ENCODE results near the gene KIF2A.

KIF2A gene

GRCh38 chr5:62327138-62328053 lies 21.4 kb downstream of the KIF2A start:
- H3K4me3 Mint-ChIP-seq = no peak overlapping the region
- H3K27ac Mint-ChIP-seq = peak overlapping the region; percentile 49
- H3K4me1 Mint-ChIP-seq (ENCODE audit: low read depth) = peaks cover 47% of the 10 kb centered on the region
- no peaks in the 10 kb centered on the region for H3K27me3 Mint-ChIP-seq (ENCODE audit: low read depth)
- H3K36me3 Mint-ChIP-seq (ENCODE audit: low read depth) = peaks cover 20% of the 10 kb centered on the region
- H3K9me3 Mint-ChIP-seq = no peaks in the 10 kb centered on the region

DNA sequence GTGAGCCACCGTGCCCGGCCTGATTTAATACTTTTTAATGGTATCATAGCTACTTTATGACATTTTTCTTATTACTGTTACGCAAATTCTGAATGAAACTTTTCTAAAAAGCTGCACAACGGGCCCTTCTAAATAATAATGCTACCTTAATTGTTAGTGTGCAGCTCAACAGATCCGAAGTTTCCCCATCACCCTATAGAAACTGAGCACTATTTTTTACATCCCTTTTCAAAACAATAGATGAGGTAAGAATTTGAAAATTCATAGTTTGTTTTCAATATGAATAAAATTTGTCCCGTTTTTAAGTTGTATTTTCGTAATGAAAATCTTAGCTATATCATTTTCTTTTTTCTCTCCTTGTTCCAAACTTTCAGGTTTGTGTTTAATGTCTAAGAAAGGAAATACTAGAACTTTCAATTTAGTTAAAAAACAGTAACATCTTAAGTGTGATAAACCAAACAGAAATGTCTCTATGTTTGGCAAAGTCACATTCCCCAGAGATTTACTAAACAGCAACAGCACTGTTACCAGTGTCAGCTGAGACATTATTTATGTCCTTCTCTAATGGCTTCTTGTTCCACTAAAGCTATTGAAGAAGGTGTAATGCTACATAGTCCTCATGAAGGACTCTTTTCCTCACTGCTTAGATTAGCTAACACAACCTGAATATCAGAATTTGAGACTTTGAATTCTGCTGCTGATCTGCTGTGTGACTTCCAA lies 22.9 kb downstream of the KIF2A start:
- H3K4me3 Mint-ChIP-seq = no peak overlapping the region
- no peaks in the 10 kb centered on the region for H3K9me3 Mint-ChIP-seq
- H3K4me1 Mint-ChIP-seq (ENCODE audit: low read depth) = peaks cover 55% of the 10 kb centered on the region
- H3K36me3 Mint-ChIP-seq (ENCODE audit: low read depth) = peaks cover 18% of the 10 kb centered on the region
- no peaks in the 10 kb centered on the region for H3K27me3 Mint-ChIP-seq (ENCODE audit: low read depth)
- no peak overlapping the region for H3K27ac Mint-ChIP-seq

DNA sequence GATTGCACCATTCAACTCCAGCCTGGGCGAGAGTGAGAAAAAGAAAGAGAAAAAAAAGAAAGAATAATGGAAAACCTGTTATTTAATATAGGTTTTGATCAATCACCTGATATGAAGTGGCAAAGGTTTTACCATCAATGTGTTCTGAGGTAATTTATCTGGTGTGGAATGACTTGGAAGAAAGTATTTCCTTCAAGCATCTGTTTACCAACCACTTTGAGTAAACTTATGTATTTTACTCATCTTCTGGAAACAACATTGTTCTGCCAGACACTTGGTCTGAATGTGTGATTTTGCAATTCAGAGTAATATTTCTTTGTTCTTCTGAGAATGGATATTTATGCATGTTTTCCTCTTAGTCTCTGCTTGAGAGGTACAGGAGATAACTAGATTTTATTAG lies 24.3 kb downstream of the KIF2A start:
- Mint-ChIP-seq H3K27me3 (ENCODE audit: low read depth) (no peaks in the 10 kb centered on the region), H3K4me1 (ENCODE audit: low read depth) (peaks cover 55% of the 10 kb centered on the region), H3K9me3 (no peaks in the 10 kb centered on the region), H3K4me3 (no peak overlapping the region), H3K36me3 (ENCODE audit: low read depth) (peaks cover 14% of the 10 kb centered on the region), H3K27ac (no peak overlapping the region)

- H3K4me3 Mint-ChIP-seq = no peak overlapping the region
- H3K36me3 Mint-ChIP-seq (ENCODE audit: low read depth) = peaks cover 12% of the 10 kb centered on the region
- no peak overlapping the region for H3K27ac Mint-ChIP-seq
- peaks cover 46% of the 10 kb centered on the region for H3K4me1 Mint-ChIP-seq (ENCODE audit: low read depth)
- H3K9me3 Mint-ChIP-seq = no peaks in the 10 kb centered on the region
- no peaks in the 10 kb centered on the region for H3K27me3 Mint-ChIP-seq (ENCODE audit: low read depth)
Measured at GRCh38 chr5:62331921-62332320, 25.9 kb downstream of the KIF2A start.

GRCh38 chr5:62333250-62333794 lies 27.3 kb downstream of the KIF2A start:
- Mint-ChIP-seq H3K9me3 (no peaks in the 10 kb centered on the region), H3K4me3 (no peak overlapping the region), H3K27me3 (ENCODE audit: low read depth) (no peaks in the 10 kb centered on the region), H3K36me3 (ENCODE audit: low read depth) (peaks cover 13% of the 10 kb centered on the region), H3K4me1 (ENCODE audit: low read depth) (peaks cover 39% of the 10 kb centered on the region), H3K27ac (no peak overlapping the region)

DNA sequence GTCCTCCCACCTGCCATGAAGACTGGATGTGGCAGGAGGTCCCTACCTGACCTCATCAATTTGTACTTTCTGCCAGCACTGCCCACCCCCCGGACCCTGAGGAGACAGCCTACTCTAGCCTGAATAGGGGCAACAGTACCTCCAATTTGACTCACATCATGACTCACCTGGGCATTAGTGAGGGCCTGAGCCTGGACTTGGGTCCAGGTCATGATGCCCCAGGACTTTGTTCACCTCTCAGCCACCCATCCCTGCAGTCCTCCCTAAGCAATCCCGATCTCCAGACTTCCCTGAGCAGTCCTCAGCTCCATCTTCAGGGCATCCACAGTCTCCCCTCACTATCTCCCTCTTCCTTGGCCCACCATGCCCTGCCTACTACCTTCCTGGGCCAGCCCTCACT lies 28.1 kb downstream of the KIF2A start:
- Mint-ChIP-seq H3K4me3 (peak overlapping the region; percentile 17), H3K27ac (peak overlapping the region; percentile 19), H3K9me3 (no peaks in the 10 kb centered on the region), H3K36me3 (ENCODE audit: low read depth) (peaks cover 13% of the 10 kb centered on the region), H3K27me3 (ENCODE audit: low read depth) (no peaks in the 10 kb centered on the region), H3K4me1 (ENCODE audit: low read depth) (peaks cover 43% of the 10 kb centered on the region)

DNA sequence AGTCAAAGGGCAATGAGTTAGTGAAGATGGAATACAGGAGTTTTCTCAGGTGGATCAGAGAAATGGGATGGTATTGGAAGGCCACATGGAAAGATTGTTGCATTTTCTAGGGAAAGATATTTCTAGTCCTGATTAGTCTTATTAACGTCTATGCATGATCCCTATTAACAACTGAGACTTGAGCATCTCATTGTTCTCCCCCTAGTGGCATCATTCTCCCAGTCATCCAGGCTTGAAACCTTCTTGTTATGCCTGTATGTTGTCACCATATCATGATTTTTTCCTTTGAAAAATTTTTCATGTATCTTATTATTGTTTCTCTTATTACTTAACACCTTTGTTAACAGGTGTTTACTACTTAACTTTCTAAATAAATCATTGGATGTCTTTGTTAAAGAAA lies 34.4 kb downstream of the KIF2A start:
- Mint-ChIP-seq H3K36me3 (ENCODE audit: low read depth) (peaks cover 17% of the 10 kb centered on the region), H3K4me1 (ENCODE audit: low read depth) (peaks cover 48% of the 10 kb centered on the region), H3K27ac (no peak overlapping the region), H3K27me3 (ENCODE audit: low read depth) (no peaks in the 10 kb centered on the region), H3K4me3 (no peak overlapping the region), H3K9me3 (no peaks in the 10 kb centered on the region)

DNA sequence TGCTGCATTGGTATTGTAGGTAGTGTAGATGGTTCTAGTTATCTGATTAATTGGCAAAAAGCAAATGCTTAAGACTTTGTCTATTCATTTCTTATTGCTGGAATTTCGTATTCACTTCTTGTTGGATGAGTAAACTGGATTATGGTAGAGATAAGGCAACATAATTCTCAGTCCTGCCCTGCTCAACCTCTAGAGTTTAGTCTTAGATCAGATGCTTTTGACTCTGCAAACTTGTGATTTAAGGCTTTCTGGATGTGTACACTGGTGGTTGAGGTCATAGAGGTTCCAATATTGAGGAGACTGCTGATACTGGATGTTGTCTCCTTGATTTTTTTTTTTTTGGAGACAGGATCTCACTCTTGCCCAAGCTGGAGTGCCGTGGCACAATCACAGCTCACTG lies 35.0 kb downstream of the KIF2A start:
- Mint-ChIP-seq H3K9me3 (no peaks in the 10 kb centered on the region), H3K27me3 (ENCODE audit: low read depth) (no peaks in the 10 kb centered on the region), H3K4me1 (ENCODE audit: low read depth) (peaks cover 46% of the 10 kb centered on the region), H3K27ac (no peak overlapping the region), H3K36me3 (ENCODE audit: low read depth) (peaks cover 15% of the 10 kb centered on the region), H3K4me3 (no peak overlapping the region)

DNA sequence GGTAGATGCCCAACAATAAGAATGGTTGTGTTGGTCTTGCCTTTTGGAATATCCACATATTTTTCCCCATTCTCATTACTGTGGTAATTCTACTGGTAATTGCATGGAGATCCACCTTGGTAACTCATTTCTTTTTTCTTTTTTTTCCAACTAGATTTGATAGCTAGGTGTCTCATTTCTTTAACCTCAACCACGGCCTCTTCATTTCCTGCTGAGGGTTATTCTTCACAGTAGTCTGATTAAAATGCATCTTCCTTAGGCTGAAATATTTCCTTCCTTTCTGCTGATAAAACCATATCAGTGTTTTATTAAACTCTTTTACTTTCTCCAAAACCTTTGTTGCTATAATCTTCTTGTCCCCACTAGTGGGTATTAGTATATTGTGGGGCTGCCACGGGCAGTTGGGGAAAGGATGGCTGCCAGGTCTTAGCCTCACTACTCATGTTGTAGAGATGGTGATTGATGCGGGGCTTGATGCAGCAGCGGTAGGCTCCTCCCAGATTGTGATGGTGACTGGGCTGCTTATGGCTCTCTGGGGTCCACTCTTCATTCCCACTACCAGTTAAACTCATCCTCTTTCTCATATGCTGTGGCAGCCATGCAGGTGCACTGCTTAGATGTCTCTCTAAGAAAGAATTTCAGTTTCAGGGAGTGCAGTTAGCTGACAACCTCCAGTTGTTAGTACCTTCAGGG lies 35.9 kb downstream of the KIF2A start:
- Mint-ChIP-seq H3K27ac (peak overlapping the region; percentile 85), H3K9me3 (no peaks in the 10 kb centered on the region), H3K27me3 (ENCODE audit: low read depth) (no peaks in the 10 kb centered on the region), H3K4me3 (peak overlapping the region; percentile 57), H3K4me1 (ENCODE audit: low read depth) (peaks cover 49% of the 10 kb centered on the region), H3K36me3 (ENCODE audit: low read depth) (peaks cover 15% of the 10 kb centered on the region)

DNA sequence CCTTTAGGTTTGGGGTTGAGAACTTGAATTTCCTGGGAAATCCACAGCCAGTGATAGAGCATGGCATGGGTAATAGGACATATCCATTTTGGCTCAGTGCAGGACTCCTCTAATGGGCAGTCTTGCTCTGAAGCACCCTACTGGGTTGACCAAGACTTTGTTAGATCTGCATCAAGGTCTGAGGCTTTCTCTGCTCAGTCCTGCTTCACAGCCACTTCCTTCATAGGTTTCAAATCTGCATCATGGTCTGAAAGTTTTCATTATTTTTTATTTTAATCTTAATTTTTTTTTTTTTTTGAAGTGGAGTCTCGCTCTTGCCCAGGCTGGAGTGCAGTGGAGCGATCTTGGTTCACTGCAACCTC lies 36.5 kb downstream of the KIF2A start:
- peak overlapping the region; percentile 85 for H3K27ac Mint-ChIP-seq
- H3K9me3 Mint-ChIP-seq = no peaks in the 10 kb centered on the region
- no peaks in the 10 kb centered on the region for H3K27me3 Mint-ChIP-seq (ENCODE audit: low read depth)
- H3K36me3 Mint-ChIP-seq (ENCODE audit: low read depth) = peaks cover 17% of the 10 kb centered on the region
- peaks cover 50% of the 10 kb centered on the region for H3K4me1 Mint-ChIP-seq (ENCODE audit: low read depth)
- H3K4me3 Mint-ChIP-seq = no peak overlapping the region

DNA sequence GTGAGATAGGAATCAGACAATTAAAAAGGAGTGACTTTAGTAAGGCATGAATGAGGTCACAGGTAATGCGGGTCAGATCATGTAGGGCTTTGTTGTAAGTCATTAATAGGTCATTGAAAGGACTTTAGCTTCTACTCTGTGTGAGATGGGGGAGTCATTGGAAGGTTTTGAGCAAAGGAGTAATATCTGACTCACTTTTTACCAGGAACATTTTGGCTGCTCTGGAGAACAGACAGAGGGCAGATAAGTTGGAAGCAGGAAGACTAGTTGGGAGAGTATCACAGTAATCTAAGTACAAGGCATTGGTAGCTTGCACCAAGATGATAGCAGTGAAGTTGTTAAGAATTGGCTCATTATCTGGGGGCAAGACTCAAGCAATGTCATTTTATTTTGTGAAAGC lies 37.4 kb downstream of the KIF2A start:
- no peaks in the 10 kb centered on the region for H3K9me3 Mint-ChIP-seq
- peak overlapping the region; percentile 2 for H3K27ac Mint-ChIP-seq
- peaks cover 44% of the 10 kb centered on the region for H3K4me1 Mint-ChIP-seq (ENCODE audit: low read depth)
- peaks cover 13% of the 10 kb centered on the region for H3K36me3 Mint-ChIP-seq (ENCODE audit: low read depth)
- H3K27me3 Mint-ChIP-seq (ENCODE audit: low read depth) = no peaks in the 10 kb centered on the region
- H3K4me3 Mint-ChIP-seq = no peak overlapping the region

DNA sequence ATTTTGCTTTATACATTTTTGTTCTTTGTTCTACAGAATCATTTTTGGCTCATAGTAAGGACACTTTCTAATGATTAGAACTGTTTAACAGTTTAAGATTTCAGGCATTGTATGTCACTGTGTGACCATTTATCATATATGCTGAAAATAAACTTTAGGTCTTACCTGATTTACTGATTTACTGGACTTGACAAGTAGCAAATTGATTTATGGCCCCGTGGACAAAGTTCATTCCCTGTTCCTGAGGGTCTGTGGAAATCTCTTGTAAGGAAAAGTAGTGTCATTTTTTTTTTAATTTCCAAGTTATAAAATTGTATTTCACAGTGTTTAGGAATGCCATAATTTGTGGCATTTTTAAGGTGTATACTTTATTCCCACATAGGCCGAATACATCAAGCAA lies 40.7 kb downstream of the KIF2A start:
- Mint-ChIP-seq H3K27me3 (ENCODE audit: low read depth) (no peaks in the 10 kb centered on the region), H3K36me3 (ENCODE audit: low read depth) (peaks cover 20% of the 10 kb centered on the region), H3K9me3 (no peaks in the 10 kb centered on the region), H3K4me1 (ENCODE audit: low read depth) (peaks cover 31% of the 10 kb centered on the region), H3K4me3 (no peak overlapping the region), H3K27ac (peak overlapping the region; percentile 3)

DNA sequence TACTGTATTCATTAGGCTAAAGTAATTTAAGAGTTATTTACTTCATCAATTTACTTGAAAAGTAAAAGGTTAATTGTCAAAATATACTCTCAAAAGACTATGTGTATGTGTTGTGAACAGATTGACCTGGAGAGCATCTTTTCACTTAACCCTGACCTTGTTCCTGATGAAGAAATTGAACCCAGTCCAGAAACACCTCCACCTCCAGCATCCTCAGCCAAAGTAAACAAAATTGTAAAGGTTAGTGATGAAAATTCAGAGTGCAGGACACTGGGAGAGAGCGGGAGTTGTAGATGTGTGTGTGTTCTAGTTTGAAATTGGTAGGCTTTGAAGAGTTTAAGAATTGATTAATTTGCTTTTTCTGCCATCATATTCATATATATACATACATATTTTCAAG lies 41.9 kb downstream of the KIF2A start:
- H3K4me3 Mint-ChIP-seq = no peak overlapping the region
- H3K27me3 Mint-ChIP-seq (ENCODE audit: low read depth) = no peaks in the 10 kb centered on the region
- H3K27ac Mint-ChIP-seq = no peak overlapping the region
- H3K4me1 Mint-ChIP-seq (ENCODE audit: low read depth) = peaks cover 23% of the 10 kb centered on the region
- H3K9me3 Mint-ChIP-seq = no peaks in the 10 kb centered on the region
- peaks cover 25% of the 10 kb centered on the region for H3K36me3 Mint-ChIP-seq (ENCODE audit: low read depth)

- H3K9me3 Mint-ChIP-seq = no peaks in the 10 kb centered on the region
- H3K4me3 Mint-ChIP-seq = no peak overlapping the region
- H3K27ac Mint-ChIP-seq = no peak overlapping the region
- H3K27me3 Mint-ChIP-seq (ENCODE audit: low read depth) = no peaks in the 10 kb centered on the region
- H3K36me3 Mint-ChIP-seq (ENCODE audit: low read depth) = peaks cover 24% of the 10 kb centered on the region
- peaks cover 14% of the 10 kb centered on the region for H3K4me1 Mint-ChIP-seq (ENCODE audit: low read depth)
Measured at GRCh38 chr5:62348723-62349481, 42.9 kb downstream of the KIF2A start.

Measured in T-helper 1 cell treated with Interleukin-12 subunit alpha and Interleukin-12 subunit beta and Interleukin-4 antibody, amounts not matched to agents 30 μg/mL and 1 μg/mL, for 36 hours (primary cell).